Effector memory CD4-positive, alpha-beta T cell (primary cell): ENCODE measurements around the gene WWC1.

Experiments
- DNase-seq, 3 donors: peaks; one replicate each; pipeline ENCODE4 v3.0.0-alpha.2; 2020
- H3K27ac ChIP-seq: 2 replicates; pipeline ENCODE4 v1.7.0; 2013; ENCODE audit warnings: mild to moderate bottlenecking, low read length, moderate library complexity; ENCODE audit not compliant: insufficient read depth, poor library complexity, severe bottlenecking
- H3K27me3 ChIP-seq: replicated peaks from 2 replicates; pipeline ENCODE4 v1.7.0; 2013; ENCODE audit warnings: mild to moderate bottlenecking, low read length; ENCODE audit not compliant: insufficient read depth, control insufficient read depth, poor library complexity, severe bottlenecking
- H3K36me3 ChIP-seq: 2 replicates; pipeline ENCODE4 v1.7.0; 2013; ENCODE audit warnings: mild to moderate bottlenecking, low read length, moderate library complexity; ENCODE audit not compliant: control insufficient read depth, insufficient read depth
- H3K4me1 ChIP-seq: 2 replicates; pipeline ENCODE4 v1.7.0; 2013; ENCODE audit warnings: low read length, mild to moderate bottlenecking; ENCODE audit not compliant: control insufficient read depth, insufficient read depth, poor library complexity, severe bottlenecking
- H3K4me3 ChIP-seq: 2 replicates; pipeline ENCODE4 v1.7.0; 2013; ENCODE audit warnings: low read length, low read depth, mild to moderate bottlenecking; ENCODE audit not compliant: insufficient read depth, poor library complexity, severe bottlenecking
- H3K9me3 ChIP-seq: 2 replicates; pipeline ENCODE4 v1.7.0; 2013; ENCODE audit warnings: mild to moderate bottlenecking, low read length, moderate library complexity; ENCODE audit not compliant: control insufficient read depth
- total RNA-seq, 3 donors: gene quantifications; one replicate each; lab custom pipeline; 2026; lab: John Stamatoyannopoulos, UW

Gene WWC1
- 1.4 to 4.5 (median 2.9) reads per million in 3 donors for total RNA-seq

- peak within 1 kb of the TSS; percentile 50 for H3K4me3 ChIP-seq
- H3K27ac ChIP-seq: no peak within 1 kb of the TSS
- H3K27me3 ChIP-seq: peaks cover 7% of the 10 kb centered on the region
- no peaks in the 10 kb centered on the region for H3K9me3 ChIP-seq
- DNase-seq: peak; percentile 15 to 68 (median 65)
- no peaks in the 10 kb centered on the region for H3K36me3 ChIP-seq
- H3K4me1 ChIP-seq: peaks cover 3% of the 10 kb centered on the region
Measured at GRCh38 chr5:168291342-168291963, at the start of gene WWC1. TSS of gene WWC1 (plus strand) at chr5:168291645. CDS start at chr5:168292153, 508 bp downstream.

GRCh38 chr5:168244838-168245559 is 46.4 kb upstream of the WWC1 start:
- H3K27ac ChIP-seq: no peak overlapping the region
- H3K36me3 ChIP-seq: no peaks in the 10 kb centered on the region
- H3K4me3 ChIP-seq: no peak overlapping the region
- H3K4me1 ChIP-seq: no peaks in the 10 kb centered on the region
- H3K27me3 ChIP-seq: no peaks in the 10 kb centered on the region
- no peaks in the 10 kb centered on the region for H3K9me3 ChIP-seq
- no peak for DNase-seq

GRCh38 chr5:168249923-168250322 is 41.5 kb upstream of the WWC1 start:
- no peak overlapping the region for H3K4me3 ChIP-seq
- no peaks in the 10 kb centered on the region for H3K36me3 ChIP-seq
- H3K9me3 ChIP-seq: no peaks in the 10 kb centered on the region
- no peaks in the 10 kb centered on the region for H3K27me3 ChIP-seq
- no peaks in the 10 kb centered on the region for H3K4me1 ChIP-seq
- no peak overlapping the region for H3K27ac ChIP-seq
- no peak for DNase-seq

GRCh38 chr5:168251259-168251658 is 40.2 kb upstream of the WWC1 start:
- Histone ChIP-seq H3K27ac (no peak overlapping the region), H3K9me3 (no peaks in the 10 kb centered on the region), H3K36me3 (no peaks in the 10 kb centered on the region), H3K4me3 (no peak overlapping the region), H3K4me1 (no peaks in the 10 kb centered on the region), H3K27me3 (no peaks in the 10 kb centered on the region)
- DNase-seq: no peak

GRCh38 chr5:168254013-168254693 is 37.3 kb upstream of the WWC1 start:
- H3K27ac ChIP-seq: no peak overlapping the region
- H3K9me3 ChIP-seq: no peaks in the 10 kb centered on the region
- H3K27me3 ChIP-seq: no peaks in the 10 kb centered on the region
- no peaks in the 10 kb centered on the region for H3K4me1 ChIP-seq
- DNase-seq: no peak
- no peak overlapping the region for H3K4me3 ChIP-seq
- no peaks in the 10 kb centered on the region for H3K36me3 ChIP-seq

GRCh38 chr5:168260353-168261226 is 30.9 kb upstream of the WWC1 start:
- DNase-seq: no peak
- H3K27me3 ChIP-seq: no peaks in the 10 kb centered on the region
- no peak overlapping the region for H3K27ac ChIP-seq
- H3K36me3 ChIP-seq: no peaks in the 10 kb centered on the region
- H3K9me3 ChIP-seq: no peaks in the 10 kb centered on the region
- no peak overlapping the region for H3K4me3 ChIP-seq
- H3K4me1 ChIP-seq: no peaks in the 10 kb centered on the region

- H3K27me3 ChIP-seq: no peaks in the 10 kb centered on the region
- H3K4me1 ChIP-seq: no peaks in the 10 kb centered on the region
- no peak overlapping the region for H3K4me3 ChIP-seq
- no peak for DNase-seq
- no peaks in the 10 kb centered on the region for H3K9me3 ChIP-seq
- H3K27ac ChIP-seq: no peak overlapping the region
- no peaks in the 10 kb centered on the region for H3K36me3 ChIP-seq
Measured at GRCh38 chr5:168261227-168261571, 30.2 kb upstream of the WWC1 start.

GRCh38 chr5:168262042-168262743 is 29.3 kb upstream of the WWC1 start:
- H3K27ac ChIP-seq: no peak overlapping the region
- H3K4me1 ChIP-seq: no peaks in the 10 kb centered on the region
- DNase-seq: no peak
- no peaks in the 10 kb centered on the region for H3K9me3 ChIP-seq
- H3K36me3 ChIP-seq: no peaks in the 10 kb centered on the region
- H3K27me3 ChIP-seq: no peaks in the 10 kb centered on the region
- H3K4me3 ChIP-seq: no peak overlapping the region

GRCh38 chr5:168263121-168263520 is 28.3 kb upstream of the WWC1 start:
- H3K9me3 ChIP-seq: no peaks in the 10 kb centered on the region
- H3K4me1 ChIP-seq: no peaks in the 10 kb centered on the region
- no peaks in the 10 kb centered on the region for H3K27me3 ChIP-seq
- no peaks in the 10 kb centered on the region for H3K36me3 ChIP-seq
- no peak overlapping the region for H3K27ac ChIP-seq
- no peak overlapping the region for H3K4me3 ChIP-seq
- no peak for DNase-seq
